Fibroblast of lung (primary cell): ENCODE measurements around the gene IPO11. TPM values are rescaled to one million over a fixed set of nuclear protein-coding genes. Genes with fewer than 3 reads are reported as not detected.
A peak's percentile ranks its signal among the peaks of the same experiment; 100 is the strongest.

ENCODE experiments used
- DNase-seq, 2 donors: peaks; one replicate each; pipeline versions ENCODE4 v3.0.0 to v3.0.0-alpha.2; 2010; ENCODE audit warnings: low read depth in 2 of 2
- H2AFZ ChIP-seq: 2 replicates; pipeline ENCODE4 v1.5.1; 2012; ENCODE audit warnings: low read length, control low read depth, inconsistent platforms
- H3K27ac ChIP-seq: 2 replicates; pipeline ENCODE4 v1.5.1; 2011; ENCODE audit warnings: low read length, control low read depth; ENCODE audit not compliant: insufficient read depth
- H3K27me3 ChIP-seq: 2 replicates; pipeline ENCODE4 v1.5.1; 2011; ENCODE audit warnings: mild to moderate bottlenecking, low read length; ENCODE audit not compliant: control insufficient read depth, insufficient read depth
- H3K36me3 ChIP-seq: 2 replicates; pipeline ENCODE4 v1.5.1; 2011; ENCODE audit warnings: low read length; ENCODE audit not compliant: control insufficient read depth, insufficient read depth
- H3K4me1 ChIP-seq: 2 replicates; pipeline ENCODE4 v1.5.1; 2011; ENCODE audit warnings: low read length; ENCODE audit not compliant: control insufficient read depth, insufficient read depth; ENCODE audit errors: extremely low read depth
- H3K4me2 ChIP-seq: 2 replicates; pipeline ENCODE4 v1.5.1; 2011; ENCODE audit warnings: low read length, control low read depth; ENCODE audit not compliant: insufficient read depth; ENCODE audit errors: extremely low read depth
- H3K4me3 ChIP-seq, 4 experiments: fragments of 200-600 bp in 1 of 4; sonication (generic) in 1 of 4; replicated peaks in 1 of 4; 2 replicates each; pipeline ENCODE4 v1.5.1; 2011 to 2016; ENCODE audit warnings: low read length in 4 of 4, low read depth in 3 of 4, mild to moderate bottlenecking in 3 of 4, control low read depth in 2 of 4, inconsistent platforms in 1 of 4, mixed read lengths in 1 of 4; ENCODE audit not compliant: insufficient read depth in 1 of 4; ENCODE audit errors: control extremely low read depth in 1 of 4
- H3K79me2 ChIP-seq: 2 replicates; pipeline ENCODE4 v1.5.1; 2012; ENCODE audit warnings: mild to moderate bottlenecking, low read length, inconsistent platforms; ENCODE audit not compliant: control insufficient read depth, insufficient read depth
- H3K9ac ChIP-seq: 2 replicates; pipeline ENCODE4 v1.5.1; 2011; ENCODE audit warnings: mild to moderate bottlenecking, low read length, control low read depth; ENCODE audit not compliant: insufficient read depth
- H3K9me3 ChIP-seq: 2 replicates; pipeline ENCODE4 v1.5.1; 2012; ENCODE audit warnings: low read depth, low read length; ENCODE audit not compliant: control insufficient read depth, insufficient read depth
- H4K20me1 ChIP-seq: 2 replicates; pipeline ENCODE4 v1.5.1; 2011; ENCODE audit warnings: low read length; ENCODE audit not compliant: control insufficient read depth, insufficient read depth; ENCODE audit errors: extremely low read depth
- EZH2 ChIP-seq: IDR thresholded peaks from 2 replicates; pipeline ENCODE4 v1.5.1; 2012; ENCODE audit warnings: low read length, control low read depth, mild to moderate bottlenecking; ENCODE audit errors: missing control alignments
- polyA plus RNA-seq, 2 donors: library from polyadenylated mRNA; depleted of rRNA in 1 of 2; stranded (reverse) in 1 of 2; unstranded in 1 of 2; fragments of >200 nt; gene quantifications; 2 replicates each; pipeline ENCODE4 v1.2.1, GENCODE V29; 2011 to 2012; ENCODE audit warnings: missing spikeins in 1 of 2
- total RNA-seq: library from RNA; depleted of rRNA; stranded (reverse); fragments of >200 nt; gene quantifications from 2 replicates; pipeline ENCODE4 v1.2.1, GENCODE V29; 2014
- TF ChIP-seq, protein P1 (sequence below), 2 donors: IDR thresholded peaks in 1 of 2; conservative IDR thresholded peaks in 1 of 2; 1 replicate in 1 of 2; 2 replicates in 1 of 2; pipeline ENCODE4 v1.5.1; 2011 to 2012; ENCODE audit warnings: low read length in 2 of 2, control low read depth in 1 of 2, inconsistent platforms in 1 of 2, low read depth in 1 of 2, mild to moderate bottlenecking in 1 of 2

The IPO11 gene
- total and polyA plus RNA-seq, 2 donors (not counting 1 experiment from before 2014, with no cell fraction given), result 19.9 to 28.2 TPM

DNA sequence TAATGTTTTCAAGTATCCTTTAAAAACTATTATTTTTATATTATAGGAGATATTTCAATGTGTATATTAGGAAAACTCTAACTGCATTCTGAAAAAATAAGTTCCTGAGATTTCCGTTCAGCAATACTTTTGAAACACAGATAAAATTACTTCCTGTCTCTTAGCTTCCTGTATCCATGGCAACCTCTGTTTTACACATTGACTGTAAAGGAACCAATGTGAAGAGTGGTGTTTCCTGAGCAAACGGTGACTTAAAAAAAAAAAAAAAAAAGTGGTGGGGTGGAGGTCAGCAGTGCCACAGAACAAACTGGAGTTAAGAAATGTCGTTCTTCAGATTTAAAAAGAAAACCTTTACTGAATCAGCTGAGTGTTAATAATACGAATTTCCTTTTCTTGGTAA lies 166.0 kb downstream of the IPO11 start, which contains the start of gene LRRC70:
TSS of gene LRRC70 (plus strand) at position 280 of the 400 bp plus-strand sequence. CDS start 620 bp downstream, outside the sequence.
- no peak within 1 kb of the TSS for H3K4me2 ChIP-seq
- H3K36me3 ChIP-seq, result no peaks in the 10 kb centered on the region
- DNase-seq, result peak; percentile 63 to 65
- no peaks in the 10 kb centered on the region for H3K4me1 ChIP-seq
- no peaks in the 10 kb centered on the region for H3K27me3 ChIP-seq
- H4K20me1 ChIP-seq, result no peaks in the 10 kb centered on the region
- H3K9ac ChIP-seq, result no peak within 1 kb of the TSS
- no peak within 1 kb of the TSS for H2AFZ ChIP-seq
- H3K4me3 ChIP-seq, result no peak within 1 kb of the TSS
- no peak within 1 kb of the TSS for H3K27ac ChIP-seq
- TF ChIP-seq, protein P1, sequence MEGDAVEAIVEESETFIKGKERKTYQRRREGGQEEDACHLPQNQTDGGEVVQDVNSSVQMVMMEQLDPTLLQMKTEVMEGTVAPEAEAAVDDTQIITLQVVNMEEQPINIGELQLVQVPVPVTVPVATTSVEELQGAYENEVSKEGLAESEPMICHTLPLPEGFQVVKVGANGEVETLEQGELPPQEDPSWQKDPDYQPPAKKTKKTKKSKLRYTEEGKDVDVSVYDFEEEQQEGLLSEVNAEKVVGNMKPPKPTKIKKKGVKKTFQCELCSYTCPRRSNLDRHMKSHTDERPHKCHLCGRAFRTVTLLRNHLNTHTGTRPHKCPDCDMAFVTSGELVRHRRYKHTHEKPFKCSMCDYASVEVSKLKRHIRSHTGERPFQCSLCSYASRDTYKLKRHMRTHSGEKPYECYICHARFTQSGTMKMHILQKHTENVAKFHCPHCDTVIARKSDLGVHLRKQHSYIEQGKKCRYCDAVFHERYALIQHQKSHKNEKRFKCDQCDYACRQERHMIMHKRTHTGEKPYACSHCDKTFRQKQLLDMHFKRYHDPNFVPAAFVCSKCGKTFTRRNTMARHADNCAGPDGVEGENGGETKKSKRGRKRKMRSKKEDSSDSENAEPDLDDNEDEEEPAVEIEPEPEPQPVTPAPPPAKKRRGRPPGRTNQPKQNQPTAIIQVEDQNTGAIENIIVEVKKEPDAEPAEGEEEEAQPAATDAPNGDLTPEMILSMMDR (conservative IDR thresholded peaks at IDR 0.05 in 1 of 2, IDR thresholded peaks at IDR 0.05 in 1 of 2; ENCODE audit: low read depth in 1 of 2, low read length in 2 of 2), result no peak
- TF ChIP-seq EZH2, result no peak
- H3K79me2 ChIP-seq, result no peaks in the 10 kb centered on the region
- no peaks in the 10 kb centered on the region for H3K9me3 ChIP-seq

DNA sequence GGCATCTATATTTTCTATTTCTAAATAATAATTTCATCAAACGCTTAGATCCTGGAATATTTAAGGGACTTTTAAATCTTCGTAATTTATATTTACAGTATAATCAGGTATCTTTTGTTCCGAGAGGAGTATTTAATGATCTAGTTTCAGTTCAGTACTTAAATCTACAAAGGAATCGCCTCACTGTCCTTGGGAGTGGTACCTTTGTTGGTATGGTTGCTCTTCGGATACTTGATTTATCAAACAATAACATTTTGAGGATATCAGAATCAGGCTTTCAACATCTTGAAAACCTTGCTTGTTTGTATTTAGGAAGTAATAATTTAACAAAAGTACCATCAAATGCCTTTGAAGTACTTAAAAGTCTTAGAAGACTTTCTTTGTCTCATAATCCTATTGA lies 167.2 kb downstream of the IPO11 start:
- Histone ChIP-seq H3K27ac (no peak overlapping the region), H3K79me2 (no peaks in the 10 kb centered on the region), H4K20me1 (no peaks in the 10 kb centered on the region), H3K9me3 (no peaks in the 10 kb centered on the region), H3K4me2 (no peak overlapping the region), H3K27me3 (no peaks in the 10 kb centered on the region), H3K4me3 (no peak overlapping the region), H3K4me1 (no peaks in the 10 kb centered on the region), H3K9ac (no peak overlapping the region), H3K36me3 (no peaks in the 10 kb centered on the region), H2AFZ (no peak overlapping the region)
- no peak for TF ChIP-seq EZH2
- TF ChIP-seq, protein P1 (conservative IDR thresholded peaks at IDR 0.05 in 1 of 2, IDR thresholded peaks at IDR 0.05 in 1 of 2; ENCODE audit: low read depth in 1 of 2, low read length in 2 of 2), result no peak
- no peak for DNase-seq

DNA sequence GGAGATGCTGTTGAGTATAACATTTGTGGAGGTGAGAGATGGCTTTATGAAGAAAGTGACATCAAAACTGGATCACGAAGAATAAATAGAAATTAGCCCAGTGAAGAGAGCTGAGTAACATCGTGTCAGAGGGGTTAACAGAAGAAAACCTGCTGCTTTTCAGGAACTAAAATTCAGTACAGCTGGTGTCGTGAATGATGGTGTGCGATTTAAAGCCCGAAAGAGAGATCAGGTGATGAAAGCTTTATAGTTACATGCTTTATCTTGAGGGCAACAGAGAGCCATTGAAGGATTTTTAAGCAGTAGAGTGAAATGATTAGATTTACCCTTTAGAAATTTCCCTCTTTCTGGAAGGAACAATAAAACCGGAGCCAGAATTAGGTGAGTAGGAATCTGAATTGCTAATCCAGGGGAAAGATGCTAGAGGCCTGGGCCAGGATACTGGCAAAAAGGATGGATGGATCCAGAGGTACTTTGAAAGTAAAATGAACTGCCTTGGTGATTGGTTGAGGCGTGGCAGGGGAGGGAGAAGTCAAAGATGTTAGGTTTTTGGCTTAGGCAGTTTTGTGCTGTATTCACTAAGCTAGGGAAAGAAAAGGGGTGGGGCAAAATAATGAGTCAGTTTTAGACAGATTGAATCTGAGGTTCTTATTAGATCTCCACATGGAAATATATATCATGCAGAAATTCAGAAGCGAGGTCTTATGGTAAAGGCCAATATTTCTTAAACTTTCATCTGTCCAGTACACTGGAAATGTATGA lies 169.5 kb downstream of the IPO11 start:
- H3K36me3 ChIP-seq, result no peaks in the 10 kb centered on the region
- no peak for DNase-seq

More for the DNA sequence above, 169.5 kb downstream of the IPO11 start:
- Histone ChIP-seq H4K20me1 (no peaks in the 10 kb centered on the region), H2AFZ (no peak overlapping the region), H3K4me2 (no peak overlapping the region), H3K4me3 (no peak overlapping the region), H3K9me3 (no peaks in the 10 kb centered on the region), H3K79me2 (no peaks in the 10 kb centered on the region), H3K4me1 (no peaks in the 10 kb centered on the region), H3K9ac (no peak overlapping the region), H3K27ac (no peak overlapping the region), H3K27me3 (no peaks in the 10 kb centered on the region)
- TF ChIP-seq, protein P1 (conservative IDR thresholded peaks at IDR 0.05 in 1 of 2, IDR thresholded peaks at IDR 0.05 in 1 of 2; ENCODE audit: low read depth in 1 of 2, low read length in 2 of 2), result no peak
- TF ChIP-seq EZH2, result no peak
